DMS53 treated with DMSO at 0.1 percent for 48 hours (cell line): ENCODE results near the gene GLG1.
A peak's percentile ranks its signal among the peaks of the same experiment; 100 is the strongest.

Source experiments
- DNase-seq: peaks from one replicate; lab custom pipeline; 2025; ENCODE audit not compliant: unreplicated experiment; lab: John Stamatoyannopoulos, UW

The GLG1 gene

GRCh38 chr16:74611721-74612120 is 4.8 kb upstream of the GLG1 start:
- no peak for DNase-seq

GRCh38 chr16:74608944-74609343 is 2.0 kb upstream of the GLG1 start:
- no peak for DNase-seq

- no peak for DNase-seq
These were observed 1.5 kb upstream of the GLG1 start for GRCh38 chr16:74608381-74608780.

- DNase-seq: no peak
These were observed 1.0 kb upstream of the GLG1 start for GRCh38 chr16:74607962-74608356.

GRCh38 chr16:74607310-74607961 is 522 bp upstream of the GLG1 start:
- peak; percentile 37 for DNase-seq

GRCh38 chr16:74605746-74606520 is 981 bp downstream of the GLG1 start:
- no peak for DNase-seq

- no peak for DNase-seq
These were observed 1.6 kb downstream of the GLG1 start for GRCh38 chr16:74605332-74605731.

- no peak for DNase-seq
These were observed 3.1 kb downstream of the GLG1 start for GRCh38 chr16:74603848-74604247.

GRCh38 chr16:74601126-74601871 is 5.6 kb downstream of the GLG1 start:
- no peak for DNase-seq

- DNase-seq: no peak
These were observed 10.3 kb downstream of the GLG1 start for GRCh38 chr16:74596586-74596985.

GRCh38 chr16:74592847-74593246 is 14.1 kb downstream of the GLG1 start:
- DNase-seq: no peak

GRCh38 chr16:74591876-74592650 is 14.9 kb downstream of the GLG1 start:
- DNase-seq: no peak

- no peak for DNase-seq
These were observed 20.0 kb downstream of the GLG1 start for GRCh38 chr16:74586948-74587347.

GRCh38 chr16:74585846-74586443 is 21.0 kb downstream of the GLG1 start:
- no peak for DNase-seq

- no peak for DNase-seq
These were observed 22.8 kb downstream of the GLG1 start for GRCh38 chr16:74583926-74584666.

GRCh38 chr16:74582970-74583369 is 23.9 kb downstream of the GLG1 start:
- DNase-seq: no peak

- DNase-seq: no peak
These were observed 26.1 kb downstream of the GLG1 start for GRCh38 chr16:74580833-74581232.

GRCh38 chr16:74578838-74579237 is 28.1 kb downstream of the GLG1 start:
- DNase-seq: no peak

GRCh38 chr16:74578433-74578832 is 28.5 kb downstream of the GLG1 start:
- DNase-seq: no peak

- no peak for DNase-seq
These were observed 29.0 kb downstream of the GLG1 start for GRCh38 chr16:74577882-74578366.
